ENCODE results near the gene OR2T3. TPM values are rescaled to one million over a fixed set of nuclear protein-coding genes. Genes with fewer than 3 reads are reported as not detected.
"Not testable (repeated sequence)": the region's sequence is repeated elsewhere in the genome, so short reads cannot be mapped to it uniquely, and the experiment has no call there.

The OR2T3 gene, protein sequence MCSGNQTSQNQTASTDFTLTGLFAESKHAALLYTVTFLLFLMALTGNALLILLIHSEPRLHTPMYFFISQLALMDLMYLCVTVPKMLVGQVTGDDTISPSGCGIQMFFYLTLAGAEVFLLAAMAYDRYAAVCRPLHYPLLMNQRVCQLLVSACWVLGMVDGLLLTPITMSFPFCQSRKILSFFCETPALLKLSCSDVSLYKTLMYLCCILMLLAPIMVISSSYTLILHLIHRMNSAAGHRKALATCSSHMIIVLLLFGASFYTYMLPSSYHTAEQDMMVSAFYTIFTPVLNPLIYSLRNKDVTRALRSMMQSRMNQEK
- total RNA-seq (not detected), polyA plus RNA-seq (not detected)
- long read RNA-seq, donor 1 = 0 reads
- long read RNA-seq, donor 2 = 0 reads

DNA sequence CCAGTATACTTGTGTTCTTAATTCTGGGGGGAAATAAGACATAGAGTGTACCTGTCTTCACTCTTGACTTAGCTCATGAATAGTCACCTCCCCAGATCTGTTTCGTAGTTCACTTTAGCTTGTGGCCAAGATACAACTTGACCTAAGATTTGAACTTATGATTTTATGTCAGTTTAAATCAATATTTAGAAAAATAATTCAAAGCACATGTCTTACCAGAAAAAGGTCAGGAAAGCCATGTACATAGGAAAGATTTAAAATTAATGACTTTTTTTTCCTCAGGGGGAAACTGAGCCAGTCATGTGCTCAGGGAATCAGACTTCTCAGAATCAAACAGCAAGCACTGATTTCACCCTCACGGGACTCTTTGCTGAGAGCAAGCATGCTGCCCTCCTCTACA is at the start of gene OR2T3:
Gene OR2T3 (plus strand): TSS at position 301 of the 400 bp plus-strand sequence. CDS start 0 bp downstream, at position 301.
- intact Hi-C loops (cut with DNase I); ATAC-seq; H3K27me3 ChIP-seq (ENCODE audit: insufficient read depth in 3 of 3, low read length in 2 of 3); H3K4me1 ChIP-seq; H3K4me3 ChIP-seq; H3K36me3 ChIP-seq (ENCODE audit: insufficient read depth in 1 of 2, low read depth in 1 of 2); H3K27ac ChIP-seq; H3K9me3 ChIP-seq; DNase-seq: not testable (repeated sequence)
- WGBS, 3 donors = 59 to 70% (median 69%) methylated on average over 1 to 2 of the region's 2 CpGs

- H3K4me3 ChIP-seq; intact Hi-C loops (cut with DNase I); H3K9me3 ChIP-seq; ATAC-seq; H3K4me1 ChIP-seq; DNase-seq; H3K27ac ChIP-seq; H3K36me3 ChIP-seq (ENCODE audit: insufficient read depth in 1 of 2, low read depth in 1 of 2); H3K27me3 ChIP-seq (ENCODE audit: insufficient read depth in 3 of 3, low read length in 2 of 3): not testable (repeated sequence)
- WGBS, 3 donors = 41 to 62% (median 55%) methylated on average over 3 of the region's 3 CpGs
Observed at GRCh38 chr1:248427526-248428191, 45.5 kb upstream of the OR2T3 start.

- ATAC-seq; H3K9me3 ChIP-seq; DNase-seq; H3K27ac ChIP-seq; H3K4me1 ChIP-seq; H3K4me3 ChIP-seq; intact Hi-C loops (cut with DNase I); H3K27me3 ChIP-seq (ENCODE audit: insufficient read depth in 3 of 3, low read length in 2 of 3); H3K36me3 ChIP-seq (ENCODE audit: insufficient read depth in 1 of 2, low read depth in 1 of 2): not testable (repeated sequence)
- 82 to 89% (median 82%) methylated on average over 3 of the region's 3 CpGs for WGBS, 3 donors
Observed at GRCh38 chr1:248428192-248428533, 45.0 kb upstream of the OR2T3 start.

DNA sequence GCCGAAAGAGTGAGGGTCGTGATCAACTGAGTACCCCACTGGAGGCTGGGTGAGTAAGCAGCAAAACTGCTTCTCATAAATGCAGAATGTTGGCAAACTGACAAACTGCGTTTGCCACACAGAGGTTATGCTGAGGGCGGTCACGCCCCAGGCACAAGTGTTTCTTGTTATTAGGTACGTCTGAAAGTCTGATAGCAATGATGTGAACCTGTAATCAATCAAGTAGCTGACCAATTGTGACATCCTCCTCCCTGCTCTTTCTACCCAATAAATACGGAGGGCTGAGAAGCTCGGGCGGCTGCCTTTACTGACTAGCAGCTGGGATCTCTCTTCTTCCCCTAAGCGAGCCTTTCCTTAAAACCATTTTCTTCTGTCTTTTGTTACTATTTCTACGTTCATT is 41.5 kb upstream of the OR2T3 start:
- H3K9me3 ChIP-seq; intact Hi-C loops (cut with DNase I); H3K27me3 ChIP-seq (ENCODE audit: insufficient read depth in 3 of 3, low read length in 2 of 3); H3K4me1 ChIP-seq; DNase-seq; H3K27ac ChIP-seq; ATAC-seq; H3K4me3 ChIP-seq; H3K36me3 ChIP-seq (ENCODE audit: insufficient read depth in 1 of 2, low read depth in 1 of 2): not testable (repeated sequence)
- WGBS, 3 donors = 63 to 71% (median 66%) methylated on average over 10 to 11 of the region's 11 CpGs

- H3K4me1 ChIP-seq; ATAC-seq; intact Hi-C loops (cut with DNase I); H3K4me3 ChIP-seq; DNase-seq; H3K27ac ChIP-seq; H3K36me3 ChIP-seq (ENCODE audit: insufficient read depth in 1 of 2, low read depth in 1 of 2); H3K27me3 ChIP-seq (ENCODE audit: insufficient read depth in 3 of 3, low read length in 2 of 3); H3K9me3 ChIP-seq: not testable (repeated sequence)
- WGBS, 3 donors = 47 to 58% (median 51%) methylated on average over 4 of the region's 4 CpGs
Observed at GRCh38 chr1:248432201-248432600, 41.0 kb upstream of the OR2T3 start.

- H3K4me1 ChIP-seq; intact Hi-C loops (cut with DNase I); H3K4me3 ChIP-seq; H3K27ac ChIP-seq; H3K27me3 ChIP-seq (ENCODE audit: insufficient read depth in 3 of 3, low read length in 2 of 3); ATAC-seq; H3K36me3 ChIP-seq (ENCODE audit: insufficient read depth in 1 of 2, low read depth in 1 of 2); DNase-seq; H3K9me3 ChIP-seq: not testable (repeated sequence)
- WGBS, 3 donors = 91 to 97% (median 92%) methylated on average over 29 to 36 of the region's 38 CpGs
Observed at GRCh38 chr1:248433811-248434415, 39.2 kb upstream of the OR2T3 start.

DNA sequence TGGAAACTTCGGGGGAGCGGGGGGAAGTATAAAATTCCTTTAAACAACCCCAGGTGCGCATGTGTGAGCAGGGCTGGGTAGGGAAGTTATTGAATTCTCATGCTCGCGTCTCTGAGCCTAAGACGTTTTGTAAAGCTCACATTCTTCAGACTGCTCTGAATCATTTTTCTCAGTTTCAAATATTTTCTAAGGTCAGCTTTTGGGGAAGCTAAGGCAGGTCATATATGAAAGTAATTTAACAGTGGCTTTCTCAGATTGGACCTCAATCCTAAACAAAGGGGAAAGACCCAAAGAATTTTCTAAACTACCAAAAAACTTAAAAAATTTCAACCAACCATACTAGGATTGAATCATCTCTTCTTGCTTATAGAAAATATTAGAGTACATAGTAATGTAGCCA is 38.2 kb upstream of the OR2T3 start:
- H3K9me3 ChIP-seq; DNase-seq; H3K27me3 ChIP-seq (ENCODE audit: insufficient read depth in 3 of 3, low read length in 2 of 3); H3K4me3 ChIP-seq; intact Hi-C loops (cut with DNase I); H3K27ac ChIP-seq; H3K36me3 ChIP-seq (ENCODE audit: insufficient read depth in 1 of 2, low read depth in 1 of 2); H3K4me1 ChIP-seq; ATAC-seq: not testable (repeated sequence)
- WGBS, 3 donors = 95 to 97% (median 96%) methylated on average over 3 to 4 of the region's 6 CpGs

DNA sequence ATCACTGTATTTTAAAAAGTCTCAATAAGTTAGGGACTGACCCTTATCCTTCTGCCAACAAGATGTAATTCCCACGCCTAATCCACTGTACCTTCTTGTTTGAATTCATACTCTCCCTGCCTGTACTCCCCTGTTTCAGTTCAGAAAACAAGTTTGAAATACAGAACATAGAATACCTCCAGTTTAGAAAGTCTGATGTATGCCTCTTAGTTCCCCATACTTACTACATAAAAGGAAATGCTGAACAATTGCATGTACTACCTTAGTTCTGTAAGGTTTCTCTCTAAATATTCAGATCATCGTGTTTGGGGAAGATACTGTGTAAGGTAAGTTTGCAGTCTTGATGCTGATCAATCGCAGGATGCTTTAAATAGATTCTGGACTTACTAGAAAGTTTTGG is 36.8 kb upstream of the OR2T3 start:
- H3K9me3 ChIP-seq; H3K4me1 ChIP-seq; H3K4me3 ChIP-seq; H3K27me3 ChIP-seq (ENCODE audit: insufficient read depth in 3 of 3, low read length in 2 of 3); intact Hi-C loops (cut with DNase I); ATAC-seq; H3K36me3 ChIP-seq (ENCODE audit: insufficient read depth in 1 of 2, low read depth in 1 of 2); DNase-seq; H3K27ac ChIP-seq: not testable (repeated sequence)
- 77 to 86% (median 79%) methylated on average over 2 to 3 of the region's 3 CpGs for WGBS, 3 donors

GRCh38 chr1:248438668-248439067 is 34.5 kb upstream of the OR2T3 start:
- 28 to 43% (median 36%) methylated on average over 1 of the region's 1 CpG for WGBS, 3 donors
- not testable (repeated sequence) for H3K9me3 ChIP-seq, ATAC-seq

DNA sequence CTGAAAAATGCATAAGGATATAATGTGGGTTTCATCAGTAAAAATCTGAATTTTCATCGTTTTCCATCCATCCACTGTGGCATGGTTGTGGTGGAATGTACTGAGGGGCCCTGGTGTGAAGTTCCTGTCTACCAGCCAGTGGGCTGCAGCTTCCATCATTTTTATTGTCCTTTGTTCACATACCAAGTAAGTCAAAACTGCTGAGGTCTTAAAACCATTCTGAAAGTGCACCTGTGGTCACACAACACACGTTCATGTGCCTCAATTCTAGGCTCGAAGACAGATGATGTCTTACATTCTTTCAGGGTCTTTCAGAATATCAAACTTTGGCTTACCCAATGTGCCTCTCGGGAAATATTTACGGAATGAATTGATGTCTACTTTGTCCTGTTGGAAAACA is 33.9 kb upstream of the OR2T3 start:
- ATAC-seq; H3K36me3 ChIP-seq (ENCODE audit: insufficient read depth in 1 of 2, low read depth in 1 of 2); H3K27me3 ChIP-seq (ENCODE audit: insufficient read depth in 3 of 3, low read length in 2 of 3); H3K27ac ChIP-seq; H3K9me3 ChIP-seq; DNase-seq; H3K4me3 ChIP-seq; H3K4me1 ChIP-seq; intact Hi-C loops (cut with DNase I): not testable (repeated sequence)
- WGBS, 3 donors = 45 to 55% (median 49%) methylated on average over 5 of the region's 5 CpGs

More at GRCh38 chr1:248438668-248439067, 34.5 kb upstream of the OR2T3 start:
- H3K4me1 ChIP-seq; H3K4me3 ChIP-seq; H3K27me3 ChIP-seq (ENCODE audit: insufficient read depth in 3 of 3, low read length in 2 of 3); DNase-seq; H3K27ac ChIP-seq; H3K36me3 ChIP-seq (ENCODE audit: insufficient read depth in 1 of 2, low read depth in 1 of 2); intact Hi-C loops (cut with DNase I): not testable (repeated sequence)

Measured in psoas muscle (tissue), 8 donors.